Stimulated activated CD4-positive, alpha-beta T cell treated with anti-CD3 and anti-CD28 coated beads, Interleukin-4, amount 100 ng/mL, for 4 hours (primary cell): ENCODE data around the gene BANP.
A peak's percentile ranks its signal among the peaks of the same experiment; 100 is the strongest.
"Not testable (repeated sequence)": the region's sequence is repeated elsewhere in the genome, so short reads cannot be mapped to it uniquely, and the experiment has no call there.

ENCODE experiments used
- DNase-seq, 2 experiments: peaks; one replicate each; pipeline ENCODE4 v3.0.0-alpha.2; 2020

BANP gene, protein sequence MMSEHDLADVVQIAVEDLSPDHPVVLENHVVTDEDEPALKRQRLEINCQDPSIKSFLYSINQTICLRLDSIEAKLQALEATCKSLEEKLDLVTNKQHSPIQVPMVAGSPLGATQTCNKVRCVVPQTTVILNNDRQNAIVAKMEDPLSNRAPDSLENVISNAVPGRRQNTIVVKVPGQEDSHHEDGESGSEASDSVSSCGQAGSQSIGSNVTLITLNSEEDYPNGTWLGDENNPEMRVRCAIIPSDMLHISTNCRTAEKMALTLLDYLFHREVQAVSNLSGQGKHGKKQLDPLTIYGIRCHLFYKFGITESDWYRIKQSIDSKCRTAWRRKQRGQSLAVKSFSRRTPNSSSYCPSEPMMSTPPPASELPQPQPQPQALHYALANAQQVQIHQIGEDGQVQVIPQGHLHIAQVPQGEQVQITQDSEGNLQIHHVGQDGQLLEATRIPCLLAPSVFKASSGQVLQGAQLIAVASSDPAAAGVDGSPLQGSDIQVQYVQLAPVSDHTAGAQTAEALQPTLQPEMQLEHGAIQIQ

DNA sequence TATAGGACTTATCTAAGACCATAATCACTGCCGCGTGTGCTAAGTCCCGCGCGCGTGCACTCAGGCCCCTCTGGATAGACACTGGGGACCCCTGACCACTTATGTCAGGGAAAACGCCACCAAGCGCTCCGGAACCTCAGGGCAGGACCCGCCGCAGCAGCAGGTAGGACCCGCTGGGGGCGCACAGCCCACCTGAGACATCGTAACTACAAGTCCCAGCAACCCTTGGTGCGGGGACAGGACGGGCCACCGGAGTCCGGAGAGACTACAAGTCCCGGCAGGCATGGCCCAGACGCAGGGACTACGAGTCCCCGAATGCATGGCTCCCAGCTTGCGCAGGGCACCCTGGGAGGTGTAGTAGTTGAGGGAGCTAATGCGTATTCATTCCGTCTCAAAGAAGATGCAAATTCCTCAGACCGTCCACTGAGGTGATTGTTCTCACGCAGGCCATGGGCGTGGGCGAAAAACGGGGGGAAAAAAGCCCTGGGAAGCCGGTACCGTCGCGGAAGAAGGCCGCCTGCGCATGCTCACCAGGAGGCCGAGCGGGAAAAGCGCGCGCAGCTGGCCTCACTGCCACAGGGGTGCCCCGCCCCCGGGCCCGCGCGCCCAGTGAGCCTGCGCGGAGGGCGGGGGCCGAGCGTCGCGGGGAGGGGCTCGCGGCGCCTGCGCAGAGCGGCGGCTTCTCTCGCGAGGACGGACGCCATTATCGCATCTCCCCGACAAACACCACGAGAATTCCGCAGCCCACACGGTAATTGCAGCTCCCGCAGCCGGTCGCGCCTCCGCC, at the start of gene BANP:
BANP (plus strand) TSS at position 670 of the 787 bp plus-strand sequence. CDS start 23,682 bp downstream, outside the sequence.
- peak; percentile 94 to 99 for DNase-seq

DNA sequence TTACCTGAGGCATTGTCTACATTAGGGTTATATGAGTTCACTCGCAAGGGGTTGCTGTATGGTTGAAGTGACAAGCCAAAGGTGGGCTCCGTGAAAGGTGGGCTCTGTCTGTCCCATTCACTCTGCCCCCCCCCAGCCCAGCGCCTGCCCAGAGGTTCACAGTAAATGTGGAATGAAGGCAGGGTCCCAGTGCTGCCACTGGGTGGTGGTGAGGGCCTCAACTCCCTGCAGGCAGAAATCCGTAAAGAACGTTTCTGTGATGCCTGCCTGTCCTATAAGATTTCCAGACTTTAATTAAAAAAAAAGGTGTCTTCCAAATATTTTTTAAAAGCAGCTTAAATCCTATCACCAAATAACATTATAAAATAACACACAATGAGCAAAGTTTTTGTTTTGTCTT, 46.3 kb upstream of the BANP start:
- DNase-seq: not testable (repeated sequence)

DNA sequence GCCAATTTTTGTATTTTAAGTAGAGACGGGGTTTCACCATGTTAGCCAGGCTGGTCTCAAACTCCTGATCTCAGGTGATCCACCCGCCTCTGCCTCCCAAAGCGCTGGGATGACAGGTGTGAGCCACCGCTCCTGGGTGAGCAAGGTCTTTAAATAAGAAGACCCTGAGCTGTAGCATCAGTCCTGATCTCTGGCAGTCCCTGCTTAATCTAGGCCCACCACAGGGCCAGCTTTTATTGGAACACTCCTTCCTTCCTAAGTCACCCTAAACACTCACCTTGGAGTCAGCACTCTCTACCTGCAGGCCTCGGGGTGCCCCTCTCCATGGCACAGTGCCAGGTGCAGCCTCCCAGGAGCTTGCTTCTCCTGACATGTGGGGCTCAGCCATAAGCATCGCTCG, 45.7 kb upstream of the BANP start:
- not testable (repeated sequence) for DNase-seq

DNA sequence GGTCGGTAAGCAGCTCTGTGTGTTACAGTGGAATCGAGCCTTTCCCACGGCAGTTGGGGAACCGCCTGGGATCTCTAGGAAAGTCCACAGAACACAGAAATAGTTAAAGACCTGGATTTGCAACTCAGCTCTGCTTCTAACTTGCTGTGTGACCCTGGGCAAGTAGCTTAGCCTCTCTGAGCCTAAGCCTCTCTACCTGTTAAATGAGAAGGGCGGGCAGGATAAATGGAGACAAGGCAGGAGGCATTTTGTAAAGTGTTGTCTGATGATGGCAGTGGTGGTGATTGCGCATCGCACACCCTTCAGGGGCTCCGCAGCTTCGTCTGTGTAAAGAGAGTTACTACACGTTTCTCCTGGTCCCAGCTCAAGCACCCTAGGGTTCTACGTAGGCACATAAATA, 43.1 kb upstream of the BANP start:
- DNase-seq: not testable (repeated sequence)

DNA sequence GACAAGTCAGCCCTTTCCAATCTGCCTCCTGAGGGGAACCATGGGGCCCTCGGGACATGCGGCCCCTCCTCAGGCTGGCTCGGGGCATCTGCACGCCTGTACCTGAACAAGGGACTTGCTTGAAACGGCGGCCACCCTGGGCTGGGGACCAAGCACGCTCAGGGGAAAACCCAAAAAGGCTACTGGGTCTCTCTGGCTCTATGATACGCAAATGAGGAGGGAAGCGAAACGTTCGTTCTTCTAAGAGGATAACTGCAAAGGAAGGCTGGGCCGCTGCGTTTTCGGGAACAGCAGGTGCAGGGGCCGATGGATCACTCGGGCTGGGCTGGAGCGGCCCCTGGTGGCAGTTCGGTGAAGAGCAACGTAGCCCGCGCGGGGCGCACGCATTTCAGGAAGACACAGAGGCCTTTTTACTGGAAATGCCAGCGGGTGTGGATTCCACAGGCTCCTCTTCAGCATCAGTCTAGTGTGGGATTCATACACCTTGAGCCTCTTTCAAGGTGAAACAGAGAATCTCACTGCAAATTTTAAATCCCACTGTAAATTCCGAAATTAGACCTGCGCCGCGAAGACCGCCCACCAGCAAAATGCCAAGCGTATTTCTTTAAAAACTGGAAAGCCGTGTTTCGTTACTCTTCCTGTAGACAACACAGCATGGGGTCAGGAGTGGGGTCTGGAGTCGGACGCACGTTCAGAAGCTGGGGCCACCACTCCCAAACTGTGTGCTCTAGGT, 41.9 kb upstream of the BANP start:
- peak; percentile 81 to 88 for DNase-seq

DNA sequence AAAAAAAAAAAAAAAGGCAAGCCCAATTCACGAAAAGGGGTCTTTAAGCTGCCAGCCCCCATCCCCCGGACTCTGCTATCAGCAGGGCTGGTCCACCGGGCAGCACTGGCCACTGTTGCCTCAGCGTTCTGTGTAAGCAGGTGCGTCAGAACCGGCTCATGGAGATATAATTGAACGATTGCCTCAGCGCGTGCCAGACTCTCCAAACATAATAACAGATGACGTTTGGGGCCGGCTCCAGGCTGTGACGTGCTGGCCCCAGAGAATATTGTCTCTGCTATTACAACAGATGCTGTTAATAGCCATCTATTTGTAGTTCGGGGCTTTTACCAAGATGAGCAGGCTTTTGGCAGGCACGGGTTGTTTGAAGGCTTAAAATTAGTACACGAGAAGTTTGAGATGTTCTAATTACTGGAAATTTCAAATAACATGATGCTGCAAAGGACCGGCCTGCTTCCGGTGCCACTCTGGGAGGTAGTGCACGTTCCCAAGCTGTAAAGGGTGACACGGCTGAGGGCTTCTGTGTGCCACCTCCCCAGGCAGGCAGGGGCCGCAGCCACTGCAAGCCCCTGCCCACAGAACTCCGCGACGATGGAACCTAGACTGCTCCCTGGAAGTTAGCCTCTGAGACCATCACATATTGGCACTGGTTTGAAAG, 40.0 kb upstream of the BANP start:
- DNase-seq: not testable (repeated sequence)

DNA sequence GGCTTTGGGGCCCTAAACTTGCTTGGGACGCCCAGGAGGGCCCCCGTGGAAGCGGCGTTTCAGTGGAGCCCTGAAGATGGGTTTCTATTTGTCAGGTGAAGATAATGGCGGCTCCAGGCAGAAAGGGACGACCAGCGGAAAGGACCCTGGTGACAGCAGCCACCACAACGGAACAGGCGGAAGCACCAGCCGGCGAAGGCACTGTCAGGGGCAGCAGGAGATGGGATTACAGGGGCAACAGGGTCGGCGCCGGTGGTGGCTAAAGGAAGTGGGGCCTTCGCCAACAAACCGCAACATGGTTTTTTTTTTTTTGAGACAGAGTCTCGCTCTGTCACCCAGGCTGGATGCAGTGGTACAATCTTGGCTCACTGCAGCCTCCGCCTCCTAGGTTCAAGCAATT, 38.5 kb upstream of the BANP start:
- not testable (repeated sequence) for DNase-seq

DNA sequence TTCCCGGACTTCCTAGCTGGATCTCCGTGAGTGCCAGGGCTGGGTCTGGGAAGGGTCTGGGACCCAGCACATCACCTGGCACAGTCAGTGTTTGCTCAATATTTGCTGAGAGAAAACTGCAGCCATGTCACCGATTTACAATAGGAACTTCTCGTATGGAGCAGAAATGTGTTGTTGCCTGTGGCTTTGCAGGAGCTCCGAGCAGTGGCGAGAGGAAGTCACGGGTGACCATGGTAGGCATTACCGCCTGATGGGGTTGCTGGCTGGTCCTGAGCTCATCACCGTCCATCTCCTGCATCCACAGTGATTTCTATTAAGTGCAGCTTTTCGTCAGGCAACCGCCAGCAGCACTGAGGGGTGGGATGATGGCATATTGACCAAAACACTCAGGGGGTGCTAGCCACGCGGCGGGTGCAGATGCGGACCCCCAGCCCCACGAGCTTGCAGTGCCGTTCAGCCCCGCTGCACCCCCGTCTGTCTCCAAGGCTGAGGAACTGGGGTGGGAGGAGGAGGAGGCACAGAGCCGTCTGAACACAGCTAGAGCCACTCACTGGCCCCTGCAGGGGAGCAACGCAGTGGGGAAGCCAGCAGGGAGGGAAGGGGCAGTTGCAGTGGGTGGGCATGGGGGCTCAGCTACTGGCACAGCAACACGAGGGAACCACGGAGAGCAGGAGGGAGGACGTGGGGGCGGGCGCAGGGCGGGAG, 37.1 kb upstream of the BANP start:
- not testable (repeated sequence) for DNase-seq

DNA sequence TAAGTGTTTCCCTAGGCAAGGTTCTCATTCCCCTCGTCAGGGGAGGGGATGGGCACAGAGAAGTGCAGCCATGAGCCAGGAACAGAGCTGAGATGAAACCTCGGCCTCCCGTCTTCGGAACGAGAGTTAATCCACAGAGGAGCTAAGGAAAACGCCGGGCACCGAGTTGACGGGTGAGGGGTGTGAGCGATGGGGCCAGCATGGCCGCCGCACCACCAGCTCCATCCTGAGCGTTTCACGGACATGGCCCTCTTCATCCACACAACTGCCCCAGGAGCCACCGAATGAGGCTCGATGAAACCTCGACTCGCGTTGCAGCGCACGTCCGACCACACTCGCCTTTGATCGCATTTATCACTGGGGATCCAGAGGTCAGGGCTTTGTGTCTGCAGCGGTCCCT, 36.4 kb upstream of the BANP start:
- no peak for DNase-seq

DNA sequence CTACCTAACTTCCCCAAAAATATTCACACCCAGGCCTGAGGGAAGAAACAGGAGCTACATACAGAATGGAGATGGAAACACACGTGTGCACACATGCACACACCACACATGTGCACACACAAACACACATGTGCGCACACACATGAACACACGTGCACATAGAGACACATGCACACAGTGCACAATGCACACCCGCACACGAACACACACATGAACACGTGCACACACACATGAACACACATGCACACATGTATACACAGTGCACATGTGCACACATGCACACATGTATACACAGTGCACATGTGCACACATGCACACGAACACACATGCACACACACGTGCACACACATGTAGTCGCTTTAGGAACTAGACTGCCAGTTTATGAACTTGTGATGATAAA, 33.7 kb upstream of the BANP start:
- no peak for DNase-seq

DNA sequence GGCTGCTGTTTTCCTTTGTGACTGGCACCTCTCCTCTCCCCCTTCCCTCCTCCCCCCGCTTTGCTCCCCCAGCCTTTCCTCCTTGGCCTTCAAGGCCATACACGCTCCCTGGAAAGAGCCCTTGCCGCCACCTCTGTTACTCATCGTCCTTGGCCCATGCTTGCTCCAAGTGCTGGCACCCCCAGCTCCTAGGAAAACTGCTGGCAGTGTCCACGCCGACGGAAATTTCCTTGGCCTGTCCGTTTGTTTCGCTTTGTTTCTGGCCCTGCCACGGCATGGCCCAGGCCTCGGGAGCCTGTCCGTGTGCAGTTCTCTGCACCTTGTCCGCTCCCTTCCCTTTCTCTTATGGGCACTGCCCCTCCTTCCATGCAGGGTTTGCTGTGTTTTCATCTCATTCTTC, 32.9 kb upstream of the BANP start:
- DNase-seq: no peak

DNA sequence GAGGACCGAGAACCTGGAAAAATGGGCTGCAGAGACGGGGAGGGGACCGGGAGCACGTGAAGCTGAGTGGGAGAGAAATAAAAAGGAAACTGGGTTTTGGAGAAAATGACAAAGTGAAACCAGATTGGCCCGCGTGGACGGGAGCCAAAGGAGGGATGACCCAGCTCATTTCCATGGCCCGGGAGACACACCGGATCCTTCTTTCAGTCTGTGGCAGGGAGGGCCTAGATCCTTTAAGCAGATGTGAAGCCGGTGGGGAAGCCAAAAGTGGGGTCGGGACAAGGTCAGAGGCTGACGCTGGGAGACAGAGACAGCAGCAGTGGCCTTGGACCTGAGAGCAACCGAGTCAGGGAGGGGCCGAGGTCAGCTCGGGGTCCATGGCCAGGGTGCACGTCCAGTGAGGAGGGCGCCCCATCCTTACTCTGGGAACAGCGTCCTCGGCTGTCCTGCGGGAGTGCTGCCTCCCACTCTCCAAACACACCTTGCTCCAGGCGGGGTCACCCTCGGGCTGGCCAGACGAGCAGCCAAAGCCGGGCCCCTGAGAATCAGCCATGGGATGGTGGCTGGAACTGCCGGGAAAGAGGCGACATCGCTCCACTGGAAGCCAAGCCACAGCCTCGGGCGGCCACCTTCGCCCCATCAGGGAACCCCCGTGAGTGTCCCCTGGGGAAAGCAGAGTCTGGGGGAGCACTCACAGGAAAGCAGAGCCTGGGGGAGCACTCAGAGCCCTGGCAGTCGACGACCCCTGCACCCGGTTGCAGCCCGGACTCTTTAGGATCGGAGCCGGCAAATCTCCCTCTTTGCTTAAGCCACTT, 32.2 kb upstream of the BANP start:
- no peak for DNase-seq

DNA sequence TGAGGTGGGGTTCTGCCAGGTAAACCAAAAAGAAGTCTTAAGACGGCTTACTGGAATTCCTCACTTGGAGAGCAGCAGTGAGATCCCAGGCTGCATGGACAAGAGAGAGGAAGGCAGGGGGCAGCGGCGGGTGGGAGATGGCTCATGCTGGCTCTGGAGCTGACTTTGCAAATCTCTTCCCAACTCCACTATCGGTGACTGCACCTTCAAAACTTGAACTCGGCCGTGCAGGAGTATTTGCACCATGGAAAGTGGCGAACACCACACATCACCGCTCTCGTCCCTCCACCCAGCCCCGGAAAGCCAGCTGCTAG, 31.6 kb upstream of the BANP start:
- no peak for DNase-seq

DNA sequence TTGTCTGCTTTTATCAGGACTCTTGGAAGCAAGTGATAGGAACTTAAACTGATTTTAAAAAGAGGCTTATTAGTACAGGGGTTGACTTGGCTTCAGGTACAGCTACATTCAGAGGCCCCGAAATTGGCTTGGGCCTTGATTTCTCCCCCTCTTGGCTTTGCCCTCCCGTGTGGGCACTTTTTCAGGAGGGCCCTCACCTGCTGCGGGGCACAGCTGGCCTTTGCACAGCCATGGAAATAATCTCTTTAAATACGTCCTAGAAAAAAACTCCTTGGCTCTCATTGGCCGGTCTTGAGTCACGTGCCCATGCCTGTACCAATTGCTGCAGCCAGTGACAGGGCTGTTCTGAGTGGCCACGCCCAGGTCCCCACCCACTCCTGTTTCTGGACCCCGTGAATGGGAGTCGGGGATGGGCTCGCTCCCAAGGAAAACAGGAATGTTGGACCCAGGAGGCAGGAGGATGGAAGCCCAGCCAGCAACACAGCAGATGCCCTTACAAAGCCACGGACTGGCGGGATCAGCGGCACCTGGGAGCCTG, 29.9 kb upstream of the BANP start:
- no peak for DNase-seq

DNA sequence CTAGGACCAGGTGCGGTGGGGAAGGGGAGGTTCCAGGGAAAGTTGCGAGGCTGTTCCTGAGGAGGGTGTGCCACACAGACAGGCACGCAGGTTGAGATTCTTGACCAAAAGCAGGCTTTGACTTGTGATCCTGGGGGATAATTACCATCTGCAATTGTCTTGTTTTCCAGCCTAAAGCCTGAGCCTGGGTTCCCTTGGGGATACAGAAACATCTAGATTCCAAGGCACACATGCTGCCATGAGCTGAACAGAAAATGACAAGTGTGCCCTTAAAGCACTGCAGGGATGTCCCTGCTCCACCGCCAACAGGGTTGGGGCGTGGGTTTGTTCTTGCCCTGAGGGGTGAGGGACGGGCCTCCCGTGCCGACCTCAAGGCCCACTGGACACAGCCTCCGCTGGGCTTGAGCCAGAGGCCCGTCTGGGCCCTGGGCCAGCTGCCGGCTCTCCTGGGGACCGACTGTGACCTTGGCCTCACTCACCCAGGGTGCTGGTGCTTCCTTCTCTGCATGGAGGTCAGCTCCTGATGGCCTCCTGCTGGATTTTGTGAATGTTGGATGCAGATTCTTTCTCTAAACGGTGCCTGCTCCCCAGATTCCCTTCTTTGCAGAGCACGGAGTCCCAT, 28.9 kb upstream of the BANP start:
- no peak for DNase-seq

DNA sequence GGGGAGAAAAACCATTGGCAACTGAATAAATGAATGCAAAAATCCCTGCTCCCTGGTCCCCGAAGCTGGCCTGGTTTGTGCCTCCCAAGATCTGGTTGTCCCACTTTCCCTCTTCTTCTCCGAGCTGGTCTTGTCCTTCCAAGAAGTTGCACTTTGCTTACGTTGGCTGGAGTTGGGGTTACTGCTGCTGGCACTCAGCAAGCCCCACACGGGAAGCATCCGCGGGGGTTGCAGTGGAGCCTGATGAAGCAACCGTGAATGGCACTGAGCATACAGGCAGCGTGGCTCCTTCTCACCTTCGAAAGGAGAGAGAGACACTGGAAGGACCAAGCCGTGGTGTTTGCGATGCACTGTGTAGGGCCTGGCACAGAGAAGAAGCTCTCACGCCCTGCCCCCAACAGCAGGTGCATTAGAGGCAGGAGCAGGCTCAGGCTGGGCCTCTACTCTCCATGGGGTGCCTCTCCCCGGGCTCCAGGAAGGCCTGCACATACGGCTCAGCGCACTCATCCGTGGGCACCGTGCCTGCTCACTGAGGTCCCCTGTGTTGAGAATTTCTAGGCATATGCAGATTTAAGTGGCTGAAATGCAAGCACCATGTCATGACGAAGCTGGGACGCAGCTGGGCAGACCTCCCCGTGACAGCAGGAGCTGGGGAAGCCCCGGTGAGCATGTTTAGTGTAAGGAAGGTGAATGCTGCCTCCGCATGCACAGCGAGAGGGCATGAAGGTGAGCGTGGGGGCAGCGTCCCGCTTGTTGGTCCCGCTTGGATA, 27.0 kb upstream of the BANP start:
- no peak for DNase-seq

DNA sequence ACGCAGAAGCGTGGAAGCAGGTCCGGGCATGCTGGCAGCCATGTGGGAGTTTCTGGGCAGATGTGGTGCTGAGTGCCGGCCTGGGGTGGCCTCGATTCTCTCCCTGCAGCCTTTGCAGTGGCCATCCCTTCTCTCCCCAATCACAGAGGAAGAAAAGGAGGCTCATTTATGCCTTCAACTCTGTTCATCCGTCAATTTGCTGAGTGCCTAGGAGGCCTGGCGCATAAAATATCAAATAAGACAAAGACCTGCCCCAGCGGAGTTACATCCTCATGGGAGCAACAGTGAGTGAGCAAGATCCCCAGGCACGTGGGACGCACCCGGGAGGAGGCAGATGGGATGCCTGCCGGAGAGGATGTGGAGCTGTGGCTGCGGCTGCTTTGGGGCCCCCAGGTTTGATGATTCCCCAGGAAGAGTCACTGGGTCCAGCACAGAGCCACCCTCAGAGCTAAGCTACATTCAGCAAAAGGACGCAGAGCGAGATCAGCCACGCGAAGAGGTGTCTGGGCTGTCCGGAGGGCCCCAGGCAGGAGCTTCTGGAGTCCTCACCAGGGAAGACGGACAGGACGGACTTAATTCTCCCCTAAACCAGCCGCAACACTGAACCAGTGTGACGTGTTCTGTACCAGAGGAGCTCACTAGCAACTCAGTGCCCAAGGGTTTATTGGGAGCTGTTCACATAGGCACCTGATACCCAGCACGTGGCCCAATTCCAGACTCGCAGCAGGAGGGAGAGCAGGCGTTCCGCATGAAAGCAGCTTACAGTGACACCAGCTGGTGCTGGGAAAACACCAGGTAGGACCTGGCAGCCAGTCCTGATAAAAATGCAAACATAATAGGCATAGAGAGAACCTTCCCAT, 26.2 kb upstream of the BANP start:
- no peak for DNase-seq
